ENCODE data around the gene SSC5D.

Gene SSC5D

DNA sequence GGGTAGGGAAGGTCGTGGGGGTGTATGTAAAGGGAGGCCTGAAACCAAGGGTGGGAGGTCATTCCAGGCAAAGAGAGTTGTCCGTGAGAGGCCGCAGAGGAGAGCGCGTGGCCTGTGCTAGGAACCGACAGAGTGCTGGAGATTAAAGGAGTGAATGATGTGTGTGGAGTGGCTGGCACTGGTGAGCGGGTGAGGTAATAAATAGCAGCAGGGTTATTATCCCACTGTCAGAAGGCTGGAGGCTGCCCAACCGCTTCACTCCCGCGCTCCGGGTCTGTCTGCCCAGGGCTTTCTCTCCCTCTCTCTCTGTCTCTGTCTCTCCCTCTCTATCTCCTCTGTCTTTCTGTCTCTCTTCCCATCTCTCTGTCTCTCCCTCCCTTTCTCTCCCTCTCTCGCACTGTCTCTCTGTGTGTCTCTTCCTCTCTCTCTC is 75.0 kb downstream of the SSC5D start:
- Histone ChIP-seq H3K27me3 (ENCODE audit: control insufficient read depth in 1 of 2, insufficient read depth in 2 of 2, low read length in 2 of 2) (peaks cover 0 to 9% of the 10 kb centered on the region in 2 donors), H3K4me1 (ENCODE audit: control insufficient read depth in 1 of 2, insufficient read depth in 2 of 2, low read length in 2 of 2) (peaks cover 0 to 4% of the 10 kb centered on the region in 2 donors), H3K9me3 (ENCODE audit: control insufficient read depth in 1 of 2, low read length in 2 of 2) (peaks cover 0 to 4% of the 10 kb centered on the region in 2 donors), H3K4me3 (ENCODE audit: low read depth in 1 of 2, low read length in 2 of 2) (no peak overlapping the region), H3K9ac (ENCODE audit: low read depth in 1 of 2, low read length in 2 of 2) (no peak overlapping the region), H3K27ac (ENCODE audit: low read depth, low read length) (no peak overlapping the region), H3K36me3 (ENCODE audit: control insufficient read depth in 1 of 2, insufficient read depth in 2 of 2, low read length in 2 of 2) (no peaks in the 10 kb centered on the region)

GRCh38 chr19:55566823-55567222 is 78.6 kb downstream of the SSC5D start:
- Histone ChIP-seq H3K9me3 (ENCODE audit: control insufficient read depth in 1 of 2, low read length in 2 of 2) (no peaks in the 10 kb centered on the region), H3K36me3 (ENCODE audit: control insufficient read depth in 1 of 2, insufficient read depth in 2 of 2, low read length in 2 of 2) (no peaks in the 10 kb centered on the region), H3K4me1 (ENCODE audit: control insufficient read depth in 1 of 2, insufficient read depth in 2 of 2, low read length in 2 of 2) (peaks cover 0 to 4% of the 10 kb centered on the region in 2 donors), H3K27ac (ENCODE audit: low read depth, low read length) (no peak overlapping the region), H3K27me3 (ENCODE audit: control insufficient read depth in 1 of 2, insufficient read depth in 2 of 2, low read length in 2 of 2) (peaks cover 0 to 9% of the 10 kb centered on the region in 2 donors), H3K9ac (ENCODE audit: low read depth in 1 of 2, low read length in 2 of 2) (no peak overlapping the region), H3K4me3 (ENCODE audit: low read depth in 1 of 2, low read length in 2 of 2) (no peak overlapping the region)

DNA sequence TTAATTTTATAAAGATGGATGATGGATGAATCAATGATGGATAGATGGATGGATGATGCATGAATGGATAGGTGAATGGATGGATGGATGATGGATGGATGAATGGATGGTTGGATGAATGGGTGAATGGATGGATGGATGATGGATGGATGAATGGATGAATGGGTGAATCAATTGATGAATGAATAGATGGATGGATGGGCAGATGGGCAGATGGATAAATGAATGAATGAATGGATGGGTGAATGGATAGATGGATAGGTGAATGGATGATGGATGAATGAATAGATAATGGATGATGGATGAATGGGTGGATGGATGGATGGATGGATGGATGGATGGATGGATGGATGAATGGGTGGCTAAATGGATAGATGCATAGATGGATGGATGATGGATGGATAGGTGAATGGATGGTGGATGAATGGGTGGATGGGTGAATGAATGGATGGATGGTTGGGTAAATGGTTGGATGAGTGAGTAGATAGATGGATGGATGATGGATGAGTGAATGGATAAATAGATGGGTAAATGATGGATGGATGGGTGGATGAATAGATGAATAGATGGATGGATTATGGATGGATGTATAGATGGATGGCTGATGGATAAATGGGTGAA is 79.6 kb downstream of the SSC5D start:
- H3K4me3 ChIP-seq (ENCODE audit: low read depth in 1 of 2, low read length in 2 of 2) = no peak overlapping the region
- H3K27me3 ChIP-seq (ENCODE audit: control insufficient read depth in 1 of 2, insufficient read depth in 2 of 2, low read length in 2 of 2) = peaks cover 0 to 9% of the 10 kb centered on the region in 2 donors
- H3K36me3 ChIP-seq (ENCODE audit: control insufficient read depth in 1 of 2, insufficient read depth in 2 of 2, low read length in 2 of 2) = no peaks in the 10 kb centered on the region
- H3K27ac ChIP-seq (ENCODE audit: low read depth, low read length) = no peak overlapping the region
- H3K4me1 ChIP-seq (ENCODE audit: control insufficient read depth in 1 of 2, insufficient read depth in 2 of 2, low read length in 2 of 2) = peaks cover 0 to 4% of the 10 kb centered on the region in 2 donors
- H3K9ac ChIP-seq (ENCODE audit: low read depth in 1 of 2, low read length in 2 of 2) = no peak overlapping the region
- no peaks in the 10 kb centered on the region for H3K9me3 ChIP-seq (ENCODE audit: control insufficient read depth in 1 of 2, low read length in 2 of 2)

All from duodenal mucosa (tissue), 2 donors.